Psoas muscle (tissue), 8 donors: ENCODE results near the gene MPV17L2. TPM values are rescaled to one million over a fixed set of nuclear protein-coding genes. Genes with fewer than 3 reads are reported as not detected.
A peak's percentile ranks its signal among the peaks of the same experiment; 100 is the strongest.

ENCODE experiments used
- ATAC-seq, 4 donors: fragments of 200-7000 bp; cut with Tn5 transposase; one replicate each; pipeline ENCODE4 v1.9.1; 2020; ENCODE audit warnings: moderate library complexity in 3 of 4, mild to moderate bottlenecking in 2 of 4
- DNase-seq, 2 donors: peaks; one replicate each; pipeline ENCODE4 v3.0.0-alpha.2; 2020
- H3K27ac ChIP-seq: fragments of 200-600 bp; one replicate; pipeline ENCODE4 v1.8.0; 2022
- H3K27me3 ChIP-seq, 3 donors: fragments of 200-600 bp in 1 of 3; one replicate each; pipeline versions ENCODE4 v1.6.1 to v1.8.0; 2013 to 2022; ENCODE audit warnings: low read length in 2 of 3, mild to moderate bottlenecking in 2 of 3, moderate library complexity in 1 of 3; ENCODE audit not compliant: insufficient read depth in 3 of 3
- H3K36me3 ChIP-seq, 2 donors: fragments of 200-600 bp in 1 of 2; one replicate each; pipeline versions ENCODE4 v1.6.1 to v1.8.0; 2013 to 2022; ENCODE audit warnings: low read depth in 1 of 2, mild to moderate bottlenecking in 1 of 2, moderate library complexity in 1 of 2; ENCODE audit not compliant: insufficient read depth in 1 of 2
- H3K4me1 ChIP-seq: fragments of 200-600 bp; one replicate; pipeline ENCODE4 v1.8.0; 2022
- H3K4me3 ChIP-seq: fragments of 200-600 bp; one replicate; pipeline ENCODE4 v1.8.0; 2022; ENCODE audit warnings: mild to moderate bottlenecking
- H3K9me3 ChIP-seq: fragments of 200-600 bp; one replicate; pipeline ENCODE4 v1.8.0; 2022
- CTCF ChIP-seq: fragments of 200-600 bp; IDR thresholded peaks from one replicate; pipeline ENCODE4 v1.8.0; 2022; ENCODE audit warnings: antibody characterized with exemption
- WGBS, 3 donors: extraction: QIAGEN DNeasy Blood & Tissue Kit; methylation state at CpG; one replicate each; pipeline versions ENCODE4 v1.1.6 to v1.1.7; 2013; 5-methylcytosine and 5-hydroxymethylcytosine counted together
- intact Hi-C, 2 donors: fragments of 100-400 bp; cut with DNase I; formaldehyde crosslinking; loops; one replicate each; pipeline versions ENCODE4 v1.11.0 to v1.14.2; 2022
- polyA plus RNA-seq, 3 donors: library from polyadenylated mRNA; stranded (reverse); fragments of 200-250 nt; gene quantifications; one replicate each; pipeline ENCODE4 v1.2.3, GENCODE V29; 2013
- total RNA-seq, 4 donors: library from RNA; stranded (reverse); fragmentation: NEBNext Ultra II Directional in 2 of 4; extraction: Animal tissue kit (Norgen Biotek cat#: 25700) in 2 of 4; gene quantifications; one replicate each; pipeline versions ENCODE4 v1.2.1 to v1.2.4, GENCODE V29; 2021 to 2023
- donor health status: healthy with polysubstance abuse.
- donor health status: DM: no; HTN: no; CAD: no; lungs with moderate emphysema.
- donor health status: Bipolar disorder and iron deficiency.
- donor health status: healthy.
- donor health status: DM: yes; HTN: yes; CAD: no.
- donor health status: DM: no; HTN: no; CAD: no.
- donor health status: DM: no; HTN: no; CAD: no.
- donor health status: DM: yes; HTN: yes; CAD: no.

Gene MPV17L2
- total and polyA plus RNA-seq, 7 donors, result 5.9 to 23.3 (median 12.7) TPM

- no peak for TF ChIP-seq CTCF
- Histone ChIP-seq H3K36me3 (no peaks in the 10 kb centered on the region), H3K27ac (no peak overlapping the region), H3K4me3 (no peak overlapping the region), H3K27me3 (peaks cover 0 to 25% (median 2%) of the 10 kb centered on the region in 3 donors), H3K9me3 (no peaks in the 10 kb centered on the region), H3K4me1 (peaks cover 12% of the 10 kb centered on the region)
- ATAC-seq (no peak), DNase-seq (no peak)
- intact Hi-C loops, result no loop called here
- 4 to 5% (median 4%) methylated on average over 40 to 46 of the region's 46 CpGs for WGBS, 3 donors
These were observed 39.7 kb downstream of the MPV17L2 start for GRCh38 chr19:18232540-18233223.

- peaks cover 0 to 25% (median 2%) of the 10 kb centered on the region in 3 donors for H3K27me3 ChIP-seq
- DNase-seq (peak; percentile 44 to 66), ATAC-seq (peak; percentile 53 to 69 (median 68))
- H3K9me3 ChIP-seq, result no peaks in the 10 kb centered on the region
- H3K4me1 ChIP-seq, result peaks cover 5% of the 10 kb centered on the region
- WGBS, 3 donors, result 11 to 17% (median 13%) methylated on average over 37 of the region's 37 CpGs
- no peak for TF ChIP-seq CTCF
- intact Hi-C loops, result no loop called here
- H3K4me3 ChIP-seq, result no peak overlapping the region
- no peak overlapping the region for H3K27ac ChIP-seq
- no peaks in the 10 kb centered on the region for H3K36me3 ChIP-seq
These were observed 40.3 kb downstream of the MPV17L2 start for GRCh38 chr19:18233224-18233825.

GRCh38 chr19:18234194-18234593 is 41.2 kb downstream of the MPV17L2 start:
- Histone ChIP-seq H3K27me3 (peaks cover 0 to 25% (median 2%) of the 10 kb centered on the region in 3 donors), H3K4me3 (no peak overlapping the region), H3K9me3 (no peaks in the 10 kb centered on the region), H3K27ac (no peak overlapping the region), H3K36me3 (no peaks in the 10 kb centered on the region), H3K4me1 (no peaks in the 10 kb centered on the region)
- TF ChIP-seq CTCF, result no peak
- WGBS, 3 donors, result 30 to 34% (median 32%) methylated on average over 6 of the region's 6 CpGs
- no peak for DNase-seq
- ATAC-seq, result no peak
- intact Hi-C loops, result no loop called here

GRCh38 chr19:18239303-18239702 is 46.3 kb downstream of the MPV17L2 start:
- intact Hi-C loops, result no loop called here
- Histone ChIP-seq H3K27me3 (no peaks in the 10 kb centered on the region), H3K4me3 (no peak overlapping the region), H3K36me3 (no peaks in the 10 kb centered on the region), H3K4me1 (no peaks in the 10 kb centered on the region), H3K9me3 (no peaks in the 10 kb centered on the region), H3K27ac (no peak overlapping the region)
- DNase-seq, result no peak
- no peak for TF ChIP-seq CTCF
- 31 to 34% (median 32%) methylated on average over 12 of the region's 12 CpGs for WGBS, 3 donors
- no peak for ATAC-seq
